Ecto neural progenitor cell (in vitro differentiated cells): ENCODE results near the gene EEF1AKMT3.

ENCODE experiments used
- DNase-seq: peaks from one replicate; pipeline ENCODE4 v3.0.0-alpha.2; 2018; ENCODE audit warnings: low spot score

EEF1AKMT3 gene

DNA sequence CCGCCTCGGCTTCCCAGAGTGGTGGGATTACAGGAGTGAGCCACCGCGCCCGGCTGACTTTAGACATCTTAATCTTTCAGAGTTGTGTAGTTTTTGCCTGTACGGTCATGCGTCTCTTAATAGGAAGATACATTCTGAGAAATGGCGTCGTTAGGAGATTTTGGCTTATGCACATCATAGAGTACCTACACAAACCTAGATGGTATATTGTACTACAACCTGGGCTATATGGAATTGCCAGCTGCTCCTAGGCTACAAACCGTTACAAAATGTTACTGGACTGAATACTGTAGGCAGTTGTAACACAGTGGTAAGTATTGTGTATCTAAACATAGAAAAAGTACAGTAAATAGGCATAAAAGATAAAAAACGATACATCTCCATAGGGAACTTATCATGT is 11.4 kb downstream of the EEF1AKMT3 start:
- no peak for DNase-seq

DNA sequence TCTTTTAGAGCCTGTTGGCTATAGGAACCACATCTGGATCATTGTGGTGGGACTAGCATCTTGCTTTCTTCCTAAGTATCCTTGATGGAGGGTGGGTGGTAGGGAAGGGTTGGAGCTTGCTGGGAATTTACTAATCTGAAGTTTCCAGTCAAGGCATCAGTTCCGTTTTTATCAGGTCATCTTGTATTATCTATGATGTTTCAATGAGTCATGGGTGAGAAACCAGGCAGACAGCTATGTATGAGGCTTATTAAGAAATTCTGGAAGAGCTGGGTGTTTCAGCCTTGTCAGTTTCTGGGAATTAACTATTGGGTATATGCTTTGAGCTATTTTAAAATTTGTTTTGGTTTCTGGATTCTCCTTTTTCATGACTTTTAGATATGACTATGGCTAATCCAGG is 21.5 kb downstream of the EEF1AKMT3 start:
- no peak for DNase-seq

DNA sequence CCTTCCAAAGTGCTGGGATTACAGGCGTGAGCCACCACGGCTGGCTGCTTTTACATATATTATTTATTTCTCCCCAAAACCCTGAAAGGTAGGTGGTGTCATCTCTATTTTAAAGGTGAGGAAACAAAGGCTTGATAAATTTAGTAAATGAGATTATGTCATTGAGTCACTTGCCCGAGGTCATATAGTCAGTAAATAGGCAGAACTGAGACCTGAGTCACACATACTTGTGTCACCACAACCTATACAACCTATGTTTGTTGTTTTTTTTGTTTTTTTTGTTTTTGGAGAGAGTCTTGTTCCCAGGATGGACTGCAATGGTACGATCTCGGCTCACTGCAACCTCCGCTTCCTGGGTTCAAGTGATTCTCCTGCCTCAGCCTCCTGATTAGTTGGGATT is 22.9 kb downstream of the EEF1AKMT3 start:
- DNase-seq, result no peak

DNA sequence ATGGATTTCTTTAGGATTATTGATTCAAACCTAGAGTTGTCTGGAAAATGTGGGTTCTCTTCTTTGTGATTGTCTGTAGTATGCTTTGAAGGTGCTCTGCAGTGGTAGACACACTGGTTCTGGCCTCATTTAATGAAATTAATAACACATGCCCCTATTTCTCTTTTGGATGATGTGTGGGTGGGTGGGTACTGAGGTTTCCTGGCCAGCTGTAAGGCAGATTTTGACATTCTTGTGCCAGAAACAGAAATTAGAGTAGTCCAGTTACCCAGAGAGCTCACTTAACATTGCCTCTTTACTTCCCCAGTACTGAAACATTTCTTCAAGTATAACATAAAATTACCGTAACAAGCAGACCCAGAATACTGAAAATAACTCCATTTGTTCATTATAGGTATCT is 24.6 kb downstream of the EEF1AKMT3 start:
- DNase-seq, result no peak

DNA sequence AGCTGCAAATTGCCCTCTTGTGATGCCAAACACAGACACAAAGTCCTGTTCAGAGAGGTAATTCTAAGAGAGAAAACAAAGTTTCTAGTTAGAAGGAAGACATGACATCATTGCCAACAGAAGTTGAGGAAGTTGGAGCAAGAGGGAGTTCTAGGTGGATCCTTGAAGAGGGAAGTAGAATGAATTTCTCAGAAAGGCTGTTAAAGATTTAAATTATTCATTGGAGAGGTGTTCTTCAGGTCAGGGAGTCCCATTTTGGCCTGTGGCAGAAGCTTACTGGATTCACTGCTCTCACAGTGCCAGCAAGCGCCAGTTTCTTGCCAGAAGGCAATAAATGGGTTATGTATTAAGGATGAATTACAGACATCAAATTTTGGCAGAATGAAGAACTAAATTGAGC is 25.5 kb downstream of the EEF1AKMT3 start:
- no peak for DNase-seq

DNA sequence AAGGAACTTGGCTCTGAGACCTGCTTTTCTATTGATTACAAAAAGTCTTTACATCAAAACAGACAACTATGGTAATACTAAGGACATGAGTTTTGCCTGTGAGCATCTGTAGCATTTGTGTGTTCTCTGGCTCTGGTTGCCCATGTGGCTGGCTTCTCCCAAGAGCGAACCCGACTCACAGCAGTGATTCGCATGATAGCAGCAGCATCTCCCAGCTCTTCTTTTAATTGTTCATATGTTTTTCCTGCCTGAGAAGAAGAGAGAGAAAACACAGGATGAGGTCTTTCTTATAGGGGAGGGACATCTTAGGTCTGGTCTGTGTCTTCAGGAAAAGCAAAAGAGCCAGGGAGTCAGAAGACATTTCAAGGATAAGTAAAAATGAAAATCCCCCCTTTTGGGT is 28.6 kb downstream of the EEF1AKMT3 start:
- no peak for DNase-seq

DNA sequence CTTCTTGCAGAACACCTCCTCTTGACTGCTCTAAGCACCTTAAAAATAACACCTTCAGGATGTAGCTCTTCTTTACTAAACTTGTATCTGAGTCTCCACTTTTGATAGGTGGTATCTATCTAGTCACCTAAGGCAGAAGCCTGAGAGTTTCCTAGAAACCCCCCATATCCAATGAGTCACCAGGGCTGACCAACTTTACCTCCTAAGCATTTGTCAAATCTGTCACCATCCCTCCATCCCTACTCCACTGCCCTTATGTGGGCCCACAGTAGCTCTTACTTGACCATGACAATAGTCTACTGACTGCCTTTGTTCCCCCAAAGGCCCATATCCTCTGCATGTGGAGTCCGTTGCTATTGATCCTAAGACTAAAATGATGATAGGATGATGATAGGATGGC is 30.2 kb downstream of the EEF1AKMT3 start:
- DNase-seq, result no peak

DNA sequence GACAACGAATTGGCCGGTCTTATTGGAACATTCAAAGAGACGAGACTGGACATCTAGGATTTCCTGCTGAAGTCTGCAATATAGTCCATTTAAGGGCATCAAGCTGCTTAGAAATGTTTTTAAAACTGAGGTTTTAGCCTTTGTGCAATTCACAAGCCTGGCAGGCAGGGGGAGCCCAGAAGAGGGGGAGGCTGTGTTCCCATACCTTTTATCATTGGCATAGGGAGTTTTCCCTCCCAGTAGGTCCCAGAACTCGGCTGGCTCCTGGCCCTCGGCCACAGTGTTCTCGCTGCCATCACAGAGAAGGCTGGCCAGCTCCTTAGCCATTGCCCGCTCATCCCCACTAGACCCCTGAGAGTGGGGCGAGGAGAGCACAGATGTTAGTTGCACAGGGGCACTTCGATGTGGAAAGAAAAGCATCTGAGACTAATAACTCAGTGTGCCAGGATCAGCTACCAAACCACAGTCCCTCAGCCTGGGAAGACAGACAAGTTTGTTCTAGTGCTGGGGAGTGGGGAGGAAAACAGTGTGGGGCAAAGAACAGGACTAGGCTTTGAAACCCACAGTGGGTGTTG is 31.0 kb downstream of the EEF1AKMT3 start:
- DNase-seq, result peak; percentile 65

DNA sequence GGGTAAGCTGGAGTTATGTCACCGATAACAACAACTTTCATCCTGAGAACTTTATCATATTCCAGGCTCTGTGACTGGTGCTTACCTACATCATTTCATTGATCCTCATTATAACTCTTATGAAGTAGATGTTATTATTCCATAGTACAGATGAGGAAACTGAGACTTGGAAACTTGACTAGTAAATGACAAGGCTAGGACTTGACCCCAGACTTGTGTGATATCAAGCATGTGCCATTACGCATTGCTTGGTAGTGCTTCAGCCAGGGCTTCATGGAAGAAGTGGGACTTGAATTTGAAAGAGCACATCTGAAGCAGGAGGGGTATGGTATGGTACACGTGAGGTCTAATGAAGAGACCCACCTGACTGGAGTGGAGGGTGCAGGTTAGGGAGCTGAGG is 34.3 kb downstream of the EEF1AKMT3 start:
- no peak for DNase-seq

DNA sequence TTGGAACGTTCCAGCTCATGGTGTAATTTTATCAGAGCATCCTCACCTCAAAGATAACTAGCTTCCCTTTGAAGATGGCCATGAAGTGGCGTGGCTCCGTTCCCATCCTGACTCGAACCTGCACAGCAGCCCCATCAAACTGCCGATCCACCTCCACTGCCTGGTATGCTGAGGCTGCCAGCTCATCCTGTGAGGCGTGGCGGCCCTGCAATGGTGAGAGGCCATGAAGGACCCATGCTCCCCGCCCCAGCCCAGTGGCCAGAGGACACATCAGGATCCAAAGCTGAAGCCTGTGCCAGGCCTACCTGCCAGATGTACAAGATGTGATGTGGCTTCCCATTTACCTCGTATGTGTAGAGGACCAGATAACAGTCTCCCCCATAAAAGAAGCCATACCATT is 34.9 kb downstream of the EEF1AKMT3 start:
- no peak for DNase-seq

DNA sequence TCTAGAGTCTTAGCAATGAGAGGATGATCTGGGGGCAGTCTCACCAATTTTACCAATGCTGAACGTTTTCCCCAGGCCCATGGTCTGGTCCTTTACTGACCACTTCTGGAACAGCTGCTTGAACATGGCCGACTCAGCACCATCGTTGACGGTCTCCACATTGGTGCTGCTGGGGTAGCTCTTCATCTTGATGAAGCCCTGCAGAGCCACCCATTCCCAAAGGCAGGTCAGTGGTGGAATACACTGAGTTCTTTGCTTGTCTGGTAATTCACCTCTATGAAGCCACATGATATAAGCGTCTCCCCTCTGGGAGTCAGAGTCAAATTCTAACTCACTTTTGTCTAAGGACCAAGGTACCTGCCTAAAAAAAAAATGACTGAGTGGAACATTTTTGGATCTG is 35.9 kb downstream of the EEF1AKMT3 start:
- DNase-seq, result no peak

DNA sequence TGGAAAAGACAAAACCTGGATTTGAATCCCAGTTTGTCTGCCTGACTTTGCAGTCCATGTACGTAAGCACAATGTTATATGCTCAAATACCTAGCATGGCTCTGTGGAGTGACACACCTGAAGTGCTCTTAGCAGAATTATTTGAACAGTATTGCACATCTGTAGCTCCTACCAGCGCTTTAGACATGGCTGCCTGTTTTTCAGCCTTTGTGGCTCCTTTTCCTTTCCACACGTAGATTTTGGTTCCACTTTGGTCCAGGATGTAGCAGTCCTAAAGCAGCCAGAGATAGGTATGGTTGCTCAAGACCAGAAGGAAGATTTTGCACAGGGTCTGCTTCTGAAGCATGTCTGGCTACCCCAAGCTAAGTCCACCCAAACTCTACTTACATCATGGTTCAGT is 37.0 kb downstream of the EEF1AKMT3 start:
- no peak for DNase-seq

DNA sequence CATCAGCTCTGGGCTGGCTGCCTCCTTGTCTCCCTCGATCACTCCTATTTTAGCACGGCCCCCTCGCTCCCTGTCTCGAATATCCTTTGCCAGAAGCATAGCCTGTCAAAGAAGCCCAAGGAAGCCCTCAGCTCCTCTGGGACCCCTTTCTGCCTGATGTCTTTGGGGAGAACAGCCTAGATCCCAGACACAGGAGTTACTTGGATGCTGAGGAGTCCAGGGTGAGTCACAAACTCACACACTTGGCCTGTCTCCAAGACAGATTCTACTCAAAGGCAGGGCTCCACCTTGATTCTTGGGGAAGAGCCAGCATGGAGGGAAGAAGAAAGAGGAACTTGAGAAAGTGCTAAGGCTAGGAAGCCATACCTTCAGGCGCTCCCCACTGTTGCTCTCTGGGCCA is 38.0 kb downstream of the EEF1AKMT3 start:
- no peak for DNase-seq

DNA sequence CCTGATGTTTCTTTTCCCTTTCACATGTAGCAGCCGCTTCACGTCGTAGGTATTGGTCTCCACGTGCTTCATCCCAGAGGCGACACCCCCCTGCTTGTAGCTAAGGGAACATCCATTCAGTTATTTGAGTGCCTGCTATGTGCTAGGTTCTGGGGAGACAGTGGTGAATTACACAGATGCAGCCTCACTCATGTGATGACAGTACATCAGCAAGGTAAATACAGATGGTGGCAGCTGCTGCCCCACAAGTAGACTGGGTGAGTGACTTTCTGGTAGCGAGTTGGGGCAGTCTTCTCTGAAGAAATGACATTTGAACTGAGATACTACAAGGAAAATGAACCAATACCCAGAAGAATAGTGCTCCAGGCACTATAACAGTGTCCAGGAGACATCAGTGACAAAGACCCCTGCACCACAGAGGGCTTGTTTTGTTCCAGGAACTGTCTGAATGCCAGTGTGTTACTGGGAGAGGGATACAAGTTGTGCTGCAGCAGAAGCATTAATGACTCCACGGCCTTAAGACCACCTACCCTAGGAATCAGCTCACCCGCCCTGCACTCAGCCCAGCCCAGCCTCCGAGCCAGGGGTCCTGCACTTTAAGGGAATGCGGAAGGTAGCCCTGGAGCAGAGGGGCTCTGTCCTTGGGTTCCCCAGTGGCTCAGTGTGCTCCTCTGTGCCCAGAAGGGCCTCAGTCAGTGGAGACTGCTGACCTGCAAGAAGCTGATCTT is 38.8 kb downstream of the EEF1AKMT3 start:
- no peak for DNase-seq

DNA sequence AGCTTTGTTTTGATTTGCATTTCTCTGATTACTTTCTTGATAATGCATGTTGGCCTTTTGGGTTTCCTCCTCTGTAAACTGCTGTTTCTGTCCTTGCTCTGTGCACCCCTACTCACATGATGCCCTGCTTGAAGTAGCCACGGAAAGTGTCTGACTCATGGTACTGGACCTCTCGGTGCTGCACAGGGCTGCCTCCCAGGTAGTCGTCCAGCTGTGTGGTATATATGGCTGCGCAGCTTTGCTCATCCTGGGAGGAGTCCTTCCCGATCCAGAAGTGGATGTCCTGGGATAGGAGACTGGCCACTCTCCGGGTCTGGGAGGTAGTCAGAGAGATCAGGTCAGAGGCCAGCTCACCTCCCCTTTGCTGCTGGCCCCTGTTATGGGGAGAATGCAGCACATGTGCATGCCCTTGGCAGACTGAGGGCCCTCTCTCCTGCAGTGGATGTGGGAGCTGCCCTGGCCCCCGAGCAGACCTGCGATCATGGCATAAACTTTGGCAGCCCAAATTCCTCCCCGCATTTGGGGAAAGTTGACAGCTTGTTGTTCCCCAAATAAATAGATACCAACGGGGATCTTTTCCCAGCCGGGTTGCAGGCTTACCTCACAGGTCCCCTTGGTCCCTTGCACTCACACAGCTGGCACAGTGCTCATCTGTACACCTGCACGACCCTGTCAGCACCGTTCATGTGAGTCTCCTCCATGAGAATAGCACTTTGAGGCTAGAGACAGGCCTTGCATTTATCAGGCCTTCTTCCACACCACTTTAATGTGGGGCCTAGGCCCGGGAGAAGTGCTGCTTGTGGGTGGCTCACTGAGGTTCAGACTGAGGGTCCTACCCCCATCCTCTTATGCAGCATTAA is 40.9 kb downstream of the EEF1AKMT3 start:
- DNase-seq, result no peak

DNA sequence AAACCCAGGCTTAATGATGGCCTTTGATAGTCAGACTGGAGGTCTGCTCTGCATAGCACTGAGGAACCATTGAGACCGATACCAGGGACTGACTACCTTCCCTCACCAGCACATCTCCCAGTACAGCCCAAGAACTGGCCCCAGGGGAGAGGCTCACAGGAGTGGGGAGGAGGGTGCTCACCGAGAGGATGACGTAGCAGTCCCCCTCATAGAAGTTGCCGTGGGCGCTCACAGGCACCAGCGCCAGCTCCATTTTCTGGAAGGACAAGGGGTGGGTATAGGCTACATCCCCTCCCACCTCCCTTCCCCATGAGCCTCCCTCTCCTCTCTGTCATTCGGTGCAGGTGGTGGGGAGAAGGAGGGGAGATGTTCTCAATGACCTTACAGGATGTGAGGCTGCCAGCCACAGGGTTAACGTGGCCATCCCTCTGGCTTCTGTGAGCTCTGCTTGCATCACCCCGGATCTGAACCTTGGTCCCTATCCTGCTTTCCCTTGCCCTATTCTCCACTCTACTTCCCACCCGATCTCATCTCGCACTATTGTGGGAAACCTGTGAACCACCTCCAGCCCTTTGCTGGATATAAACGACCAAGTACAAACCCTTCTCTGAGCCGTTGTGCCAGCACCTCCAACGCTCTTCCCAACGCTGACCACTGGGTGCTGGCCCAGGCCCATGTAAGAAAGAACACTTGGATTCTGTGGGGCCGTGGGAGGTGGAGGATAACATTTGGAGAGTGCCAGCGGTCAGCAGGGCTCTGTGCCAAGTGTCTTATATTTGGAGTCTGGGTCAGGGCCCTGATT is 41.8 kb downstream of the EEF1AKMT3 start:
- no peak for DNase-seq

DNA sequence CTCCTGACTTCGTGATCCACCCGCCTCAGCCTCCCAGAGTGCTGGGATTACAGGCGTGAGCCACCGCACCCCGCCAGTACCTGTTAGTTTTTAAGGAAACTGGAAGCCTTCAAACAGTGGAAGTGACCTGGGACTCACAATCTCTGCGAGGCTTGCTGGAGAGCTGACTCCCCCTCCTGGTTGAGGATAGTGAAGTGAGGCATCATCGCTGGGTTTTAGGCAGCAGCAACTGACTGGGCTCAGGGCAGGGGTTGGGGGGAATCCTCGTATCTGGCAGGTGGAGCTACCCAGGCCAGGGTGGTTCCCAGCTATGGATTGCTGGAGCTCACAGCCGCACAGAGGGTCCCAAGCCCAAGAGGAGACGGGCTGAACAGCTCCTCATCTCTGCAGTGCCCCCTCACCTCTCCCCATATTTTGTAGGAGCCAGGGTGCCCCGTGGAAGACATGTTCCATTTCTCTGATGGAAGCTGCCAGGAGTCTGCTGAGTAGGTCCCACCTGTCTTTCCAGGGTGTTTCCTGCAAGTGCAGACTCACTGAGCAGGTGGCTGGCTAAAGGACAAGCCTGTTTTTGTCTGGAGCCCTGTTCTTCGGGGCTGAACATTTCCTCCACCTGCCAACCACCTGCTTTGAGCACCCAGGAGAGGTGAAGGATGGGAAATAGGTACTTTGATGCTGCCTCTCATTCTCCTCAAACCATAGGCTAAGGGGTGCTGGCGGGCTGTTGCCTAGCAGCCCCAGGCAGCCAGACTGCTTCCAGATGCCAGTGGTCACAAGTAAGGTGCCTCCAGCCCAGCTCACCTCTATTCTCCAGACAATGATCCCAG is 43.0 kb downstream of the EEF1AKMT3 start:
- DNase-seq, result peak; percentile 65

DNA sequence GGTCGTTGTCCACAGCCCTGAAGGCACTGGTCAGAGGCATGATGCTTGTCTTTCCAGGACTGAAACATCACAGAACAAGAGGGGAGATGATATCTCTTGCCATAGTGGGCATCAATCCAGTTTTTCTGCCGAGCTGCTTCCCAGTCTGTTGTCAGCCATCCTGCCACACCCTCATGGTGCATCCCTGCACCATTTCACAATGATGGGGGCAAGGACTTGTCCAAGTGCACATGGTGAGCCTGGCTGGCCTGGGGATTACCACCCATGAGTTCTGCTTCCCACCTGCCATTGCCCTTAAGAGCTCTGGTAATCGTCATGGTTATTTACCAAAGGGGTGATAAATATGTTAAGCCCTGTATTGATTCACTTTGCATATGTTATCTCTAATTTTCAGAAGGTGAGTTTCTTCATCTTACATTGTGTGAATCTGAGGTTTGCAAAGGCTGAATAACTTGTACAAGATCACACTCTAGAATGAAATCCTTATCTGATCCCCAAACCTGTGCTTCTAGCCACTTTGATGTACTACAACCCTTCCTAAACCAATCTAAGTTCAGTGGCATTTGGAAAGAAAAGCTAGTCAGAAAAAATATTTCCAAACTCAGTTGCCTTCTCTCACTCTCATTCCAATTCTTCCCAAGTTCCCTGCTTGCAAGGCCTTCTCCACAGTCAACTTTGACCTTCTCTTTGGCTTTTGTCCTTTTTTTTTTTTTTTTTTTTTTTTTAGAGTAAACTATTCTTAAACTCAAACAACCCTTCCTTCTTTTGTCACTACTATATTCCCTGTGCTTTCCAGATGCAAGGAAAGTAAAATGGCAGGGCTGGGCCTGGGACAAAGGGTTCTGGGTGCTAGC is 43.8 kb downstream of the EEF1AKMT3 start:
- DNase-seq, result no peak

DNA sequence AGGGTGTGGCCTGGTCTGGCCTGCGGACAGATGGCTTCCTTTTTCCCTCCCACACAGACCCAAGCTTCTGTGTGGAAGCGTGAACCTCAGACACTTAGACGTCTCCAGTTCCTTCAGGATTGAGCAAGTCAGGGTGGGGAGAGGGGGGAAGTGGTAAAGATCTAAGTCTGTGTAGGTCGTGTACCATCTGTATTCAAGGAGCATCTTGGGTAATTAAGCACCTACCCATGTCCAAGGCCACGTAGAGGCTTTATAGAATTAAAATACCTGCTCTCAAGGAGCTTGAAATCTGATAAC is 44.4 kb downstream of the EEF1AKMT3 start:
- DNase-seq, result no peak

DNA sequence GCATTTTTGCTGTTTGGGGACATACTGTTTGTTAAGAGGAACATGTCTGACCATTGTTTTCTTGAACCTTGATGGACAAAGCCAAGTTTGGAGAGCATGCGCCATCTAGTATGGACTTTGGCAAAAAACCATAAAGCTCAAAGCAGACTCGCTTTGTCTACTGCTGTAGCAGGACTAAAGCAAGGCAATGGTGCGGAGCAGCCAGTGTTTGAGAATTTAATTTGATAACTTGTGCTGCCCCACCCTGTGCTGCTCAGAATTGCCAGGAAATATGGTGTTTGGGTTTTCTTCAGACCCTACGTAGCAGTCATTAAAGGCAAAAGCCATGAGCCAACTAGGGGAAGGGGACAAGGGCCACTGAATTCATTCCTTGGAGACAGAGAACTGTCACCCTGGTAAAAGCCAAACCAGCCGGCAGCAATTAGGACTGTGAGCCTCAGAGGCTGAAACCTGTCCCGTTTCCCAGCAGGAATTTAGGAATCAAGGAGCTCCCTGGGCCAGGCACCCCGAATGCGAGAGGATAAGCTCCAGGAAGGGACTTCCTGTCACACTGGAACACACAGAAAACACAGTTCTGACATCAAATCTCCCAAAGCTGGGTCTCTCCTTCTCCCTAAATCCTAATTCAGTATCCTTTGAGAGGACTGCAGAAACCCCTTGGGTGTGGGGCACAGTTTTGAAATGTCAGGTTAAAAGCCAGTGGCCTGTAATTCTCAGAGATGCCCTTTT is 45.0 kb downstream of the EEF1AKMT3 start:
- DNase-seq, result no peak
